Activated T-cell treated with anti-CD3 and anti-CD28 coated beads, Interleukin-2, amount 50 U/mL, for 48 hours (primary cell): ENCODE data around the gene FNDC1.
"Not testable (repeated sequence)": the region's sequence is repeated elsewhere in the genome, so short reads cannot be mapped to it uniquely, and the experiment has no call there.

ENCODE experiments used
- DNase-seq, 2 experiments: peaks; one replicate each; pipeline ENCODE4 v3.0.0-alpha.2; 2020

FNDC1 gene

DNA sequence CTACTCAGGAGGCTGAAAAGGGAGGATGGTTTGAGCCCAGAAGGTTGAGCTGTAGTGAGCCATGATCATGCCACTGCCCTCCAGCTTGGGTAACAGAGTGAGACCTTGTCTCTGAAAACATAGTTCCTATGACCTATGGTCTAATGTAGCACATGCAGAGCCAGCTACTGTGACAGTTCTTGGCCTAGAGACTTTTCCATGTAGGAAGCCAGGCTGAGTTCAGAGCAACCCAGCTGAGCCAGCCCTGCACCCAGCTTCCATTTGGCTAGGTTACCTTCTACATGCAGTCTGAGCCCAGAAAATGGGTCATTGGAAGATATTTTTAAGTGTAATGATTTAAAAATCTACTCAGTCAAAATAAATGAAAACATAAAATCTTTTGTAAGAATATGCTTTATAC lies 92.8 kb downstream of the FNDC1 start:
- no peak for DNase-seq

DNA sequence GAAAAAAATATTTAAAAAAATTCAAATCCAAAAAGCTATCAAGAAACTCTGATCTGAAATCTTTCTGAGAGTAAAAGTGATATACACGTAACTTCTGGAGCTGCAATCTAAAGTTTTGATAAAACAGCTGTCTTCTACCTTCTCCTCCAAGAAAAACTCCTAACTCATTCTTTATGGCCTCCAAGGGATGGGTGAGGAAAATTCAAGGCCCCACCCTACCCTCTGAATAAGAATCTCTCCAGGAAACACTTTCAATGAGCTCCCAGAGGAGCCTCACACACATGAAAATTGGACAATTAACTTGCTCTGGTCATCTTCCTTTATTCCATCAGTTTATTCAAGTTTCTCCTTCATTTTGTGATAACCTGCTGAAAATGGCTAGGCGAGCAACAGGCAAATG lies 93.4 kb downstream of the FNDC1 start:
- no peak for DNase-seq

DNA sequence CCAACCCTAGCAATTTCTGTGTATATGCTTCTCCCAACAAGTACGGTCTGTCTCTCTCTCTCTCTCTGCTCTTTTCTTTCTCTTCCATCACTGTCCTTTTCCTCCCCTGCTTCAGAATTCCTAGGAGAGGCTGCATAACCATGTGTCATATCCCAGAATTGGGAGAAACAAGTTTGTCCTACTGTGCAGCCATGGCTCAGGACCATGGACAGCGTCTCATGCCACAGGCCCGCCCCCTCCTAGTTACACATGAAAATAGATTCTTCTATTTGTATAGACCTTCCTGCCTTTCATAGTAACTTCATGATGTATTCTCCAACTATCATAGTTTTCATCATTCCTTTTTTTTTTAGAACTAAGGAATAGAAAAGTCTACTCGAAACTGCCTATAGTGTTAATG lies 98.0 kb downstream of the FNDC1 start:
- no peak for DNase-seq

DNA sequence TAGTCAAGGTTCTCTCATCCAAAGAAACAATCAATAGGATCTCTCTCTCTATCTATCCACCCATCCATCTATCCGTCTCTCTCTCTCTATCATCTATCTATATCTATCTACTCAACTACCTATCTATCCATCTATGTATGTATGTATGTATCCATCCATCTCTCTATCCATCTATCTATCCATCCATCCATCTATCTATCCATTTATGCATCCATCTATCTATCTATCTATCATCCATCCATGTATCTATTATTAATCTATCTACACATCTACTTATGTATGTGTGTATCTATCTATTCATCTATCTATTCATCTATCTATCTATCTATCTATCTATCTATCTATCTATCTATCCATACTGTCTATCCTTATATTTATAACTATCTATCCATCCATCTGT lies 99.3 kb downstream of the FNDC1 start:
- no peak for DNase-seq

DNA sequence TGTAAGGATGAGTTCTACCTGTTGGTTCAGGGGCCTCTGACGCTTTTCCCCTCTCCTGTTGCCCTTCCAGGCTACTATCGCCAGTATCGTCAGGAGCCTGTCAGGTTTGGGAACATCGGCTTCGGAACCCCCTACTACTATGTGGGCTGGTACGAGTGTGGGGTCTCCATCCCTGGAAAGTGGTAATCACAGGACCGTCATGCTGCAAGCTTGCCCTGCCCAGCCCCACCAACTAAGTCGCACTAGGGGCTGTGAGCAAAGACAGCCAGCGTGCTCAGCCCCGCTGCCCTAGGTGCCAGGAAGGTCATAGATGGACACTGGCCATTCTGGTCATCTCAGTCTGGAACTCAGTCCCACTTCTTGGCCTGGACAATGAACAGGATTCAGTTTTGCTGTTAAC lies 102.1 kb downstream of the FNDC1 start:
- no peak for DNase-seq

DNA sequence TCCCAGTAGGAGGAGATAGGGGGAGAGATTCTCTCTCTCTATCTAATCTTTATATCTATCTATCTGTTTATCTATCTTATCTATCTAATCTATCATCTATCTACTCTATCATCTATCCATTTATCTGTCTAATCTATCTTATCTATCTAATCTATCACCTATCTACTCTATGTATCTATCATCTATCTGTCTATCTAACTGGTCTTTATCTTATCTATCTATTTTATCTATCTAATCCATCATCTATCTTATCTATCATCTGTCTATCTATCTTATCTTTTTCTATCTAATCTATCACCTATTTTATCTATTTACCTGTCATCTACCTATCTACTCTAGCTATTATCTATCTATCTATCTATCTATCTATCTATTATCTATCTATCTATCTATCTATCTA lies 109.4 kb downstream of the FNDC1 start:
- DNase-seq, result no peak

DNA sequence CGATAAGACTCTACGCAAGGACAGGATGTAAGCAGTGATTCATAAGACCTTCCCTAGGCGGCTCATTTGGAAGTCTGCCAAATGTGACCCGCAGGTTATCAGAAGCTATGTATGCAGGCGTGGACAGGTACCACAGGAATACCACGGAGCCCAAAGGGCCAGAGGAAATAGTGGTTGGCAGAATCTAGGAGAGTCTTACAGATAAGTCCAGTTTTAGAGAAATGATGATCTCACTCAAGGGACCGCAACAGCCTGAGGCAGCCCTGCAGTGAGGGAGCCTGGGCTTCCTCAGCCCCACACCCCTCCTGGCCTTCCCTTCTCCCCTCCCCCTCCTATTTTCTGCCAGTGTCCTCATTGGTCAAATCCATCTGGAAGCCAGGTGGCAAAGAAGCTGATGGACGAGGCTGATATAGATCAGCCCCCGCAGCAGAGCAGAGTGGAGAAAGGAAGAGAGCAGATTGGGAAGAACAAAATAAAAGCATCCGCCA lies 110.6 kb downstream of the FNDC1 start:
- no peak for DNase-seq

DNA sequence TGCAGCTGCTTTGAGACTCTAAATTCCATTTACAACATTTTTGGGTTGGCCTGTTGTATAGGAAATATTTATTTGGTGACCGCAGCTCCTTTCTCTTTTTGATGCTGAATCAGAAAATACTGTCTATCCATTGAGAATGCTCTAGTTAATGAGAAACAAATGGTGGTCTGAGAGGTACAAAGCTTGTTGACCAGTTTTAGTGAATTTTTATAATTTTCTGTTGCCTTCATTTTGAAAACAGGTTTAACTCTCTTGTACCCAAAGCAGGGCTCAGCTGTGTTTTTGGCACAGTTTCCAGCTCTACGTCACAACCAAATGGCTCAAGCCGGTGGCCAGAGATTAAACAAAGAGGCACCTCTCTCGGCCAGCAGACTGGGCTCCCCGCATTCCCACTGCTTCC lies 113.2 kb downstream of the FNDC1 start:
- no peak for DNase-seq

DNA sequence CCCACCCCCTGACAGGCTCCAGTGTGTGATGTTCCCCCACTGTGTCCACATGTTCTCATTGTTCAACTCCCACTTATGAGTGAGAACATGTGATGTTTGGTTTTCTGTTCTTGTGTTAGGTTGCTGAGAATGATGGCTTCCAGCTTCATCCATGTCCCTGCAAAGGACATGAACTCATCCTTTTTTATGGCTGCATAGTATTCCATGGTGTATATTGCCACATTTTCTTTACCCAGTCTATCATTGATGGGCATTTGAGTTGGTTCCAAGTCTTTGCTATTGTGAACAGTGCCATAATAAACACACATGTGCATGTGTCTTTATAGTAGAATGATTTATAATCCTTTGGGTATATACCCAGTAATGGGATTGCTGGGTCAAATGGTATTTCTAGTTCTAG lies 115.5 kb downstream of the FNDC1 start:
- not testable (repeated sequence) for DNase-seq

DNA sequence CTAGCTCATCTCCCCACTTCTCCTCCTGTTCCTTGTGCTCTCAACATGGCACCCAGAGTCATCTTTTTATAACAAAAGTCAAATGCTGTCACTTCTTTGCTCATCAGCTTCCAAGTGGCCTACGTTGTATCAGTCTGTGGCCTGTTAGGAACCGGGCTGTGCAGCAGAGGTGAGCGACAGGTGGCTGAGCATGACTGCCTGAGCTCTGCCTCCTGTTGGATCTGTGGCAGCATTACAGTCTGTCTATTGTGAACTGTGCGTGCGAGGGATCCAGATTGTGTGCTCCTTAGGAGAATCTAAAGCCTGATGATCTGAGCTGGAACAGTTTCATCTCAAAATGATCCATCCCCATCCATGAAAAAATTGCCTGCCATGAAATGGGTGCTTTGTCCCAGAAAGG lies 129.6 kb downstream of the FNDC1 start:
- DNase-seq, result no peak

DNA sequence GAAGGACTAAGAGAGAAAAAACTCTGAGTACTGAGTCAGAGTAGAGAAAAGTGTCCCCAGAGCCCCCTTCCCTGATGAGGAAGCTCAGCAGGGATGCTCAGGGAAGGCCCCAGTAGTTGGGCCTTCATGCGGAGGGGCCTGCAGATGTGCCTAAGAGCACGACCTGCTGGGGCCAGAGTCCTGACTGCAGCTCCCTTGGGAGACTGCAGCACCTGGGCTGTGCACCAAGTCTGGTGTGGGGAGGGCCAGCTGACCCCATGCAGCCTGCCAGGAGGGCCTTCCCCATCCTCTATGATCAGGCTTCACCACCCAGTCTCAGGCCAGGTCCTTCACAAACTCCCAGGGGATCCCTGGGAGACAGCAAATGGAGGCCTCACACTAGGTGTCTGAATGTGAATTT lies 130.4 kb downstream of the FNDC1 start:
- DNase-seq, result no peak

DNA sequence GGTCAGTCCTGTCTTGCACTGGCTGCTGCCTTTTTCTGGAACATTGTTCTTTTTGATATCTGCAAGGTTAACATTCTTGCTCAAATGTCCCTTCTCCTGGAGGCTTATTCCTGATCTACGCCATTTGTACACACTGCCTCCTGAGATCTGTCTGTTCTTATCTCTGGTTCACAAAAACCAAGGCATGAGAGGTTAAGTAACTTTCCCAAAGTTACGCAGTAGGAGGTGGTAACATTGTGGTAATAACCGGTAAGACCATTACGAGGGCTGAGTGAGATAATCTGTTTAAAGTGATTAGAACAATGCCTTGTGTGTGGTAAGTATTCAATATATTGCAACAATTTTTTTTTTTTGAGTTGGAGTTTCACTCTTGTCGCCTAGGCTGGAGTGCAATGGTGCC lies 132.1 kb downstream of the FNDC1 start:
- no peak for DNase-seq

DNA sequence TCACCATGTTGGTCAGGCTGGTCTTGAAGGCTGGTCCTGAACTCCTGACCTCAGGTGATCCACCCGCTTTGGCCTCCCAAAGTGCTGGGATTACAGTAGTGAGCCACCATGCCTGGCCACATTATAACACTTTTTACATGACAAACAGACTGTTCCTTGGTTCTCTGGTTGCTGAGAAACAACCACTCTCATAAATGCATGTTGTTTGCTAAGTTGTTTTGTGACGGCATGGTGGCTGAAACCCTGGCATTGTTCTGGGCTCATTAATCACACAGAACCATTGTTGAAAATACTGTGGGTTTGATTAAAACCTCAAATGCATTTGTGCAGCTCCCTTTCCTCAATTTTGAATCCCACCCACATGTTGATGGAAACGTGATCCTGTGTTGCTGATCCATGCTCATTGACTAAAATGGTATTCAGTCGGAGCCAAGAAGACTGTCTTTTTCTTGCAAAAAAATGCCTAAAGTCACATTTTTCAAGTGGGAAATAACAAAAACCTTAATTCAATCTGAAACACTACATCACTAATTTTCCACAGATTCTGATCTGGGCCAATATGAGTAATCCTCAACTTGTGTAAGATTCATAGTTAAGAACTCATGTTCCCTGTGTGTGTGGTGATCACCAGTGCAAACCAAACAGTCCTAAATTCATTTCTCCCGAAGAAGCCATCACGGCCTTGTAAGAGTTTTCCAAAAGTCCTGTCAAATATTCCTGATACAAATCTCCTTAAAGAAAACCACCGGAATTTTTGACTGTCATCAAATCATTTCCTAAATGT lies 132.8 kb downstream of the FNDC1 start:
- DNase-seq, result no peak

DNA sequence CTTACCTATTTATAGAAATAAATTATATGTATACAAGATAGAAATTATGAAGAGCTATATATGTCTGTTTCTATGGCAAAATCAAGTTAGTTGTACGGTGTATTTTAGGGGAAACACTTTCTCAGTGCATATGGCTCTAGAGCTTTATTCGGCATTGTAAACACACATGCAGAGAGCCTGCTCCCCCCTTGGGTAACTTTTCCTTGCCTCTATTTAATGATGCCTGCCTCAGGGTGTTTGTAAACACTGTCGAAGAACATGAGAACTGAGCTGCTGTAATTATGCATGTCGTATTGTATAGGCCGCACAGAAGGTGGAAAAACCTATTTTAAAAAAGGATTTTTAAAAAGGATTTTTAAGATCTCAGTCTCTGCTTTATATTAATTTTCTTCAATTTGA lies 133.4 kb downstream of the FNDC1 start:
- no peak for DNase-seq

DNA sequence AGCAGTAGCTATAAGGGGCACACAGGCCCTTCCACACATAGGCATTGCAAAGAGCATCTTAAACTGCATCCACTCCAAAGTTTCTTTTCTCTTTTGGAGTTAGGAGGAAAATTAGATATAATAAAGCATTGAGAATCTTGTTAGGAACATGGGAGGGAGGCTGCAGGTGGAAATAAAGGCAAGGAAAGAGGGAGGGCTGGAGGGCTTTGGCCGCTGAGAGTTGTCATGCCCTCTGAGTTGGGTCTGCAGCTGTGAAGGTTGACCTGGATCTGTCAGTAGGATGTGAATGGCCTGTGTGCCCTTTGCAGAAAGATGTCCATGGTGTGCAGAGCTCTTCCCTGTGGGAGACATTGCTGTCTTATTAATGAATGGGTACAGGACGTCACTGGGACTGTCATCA lies 134.0 kb downstream of the FNDC1 start:
- no peak for DNase-seq

DNA sequence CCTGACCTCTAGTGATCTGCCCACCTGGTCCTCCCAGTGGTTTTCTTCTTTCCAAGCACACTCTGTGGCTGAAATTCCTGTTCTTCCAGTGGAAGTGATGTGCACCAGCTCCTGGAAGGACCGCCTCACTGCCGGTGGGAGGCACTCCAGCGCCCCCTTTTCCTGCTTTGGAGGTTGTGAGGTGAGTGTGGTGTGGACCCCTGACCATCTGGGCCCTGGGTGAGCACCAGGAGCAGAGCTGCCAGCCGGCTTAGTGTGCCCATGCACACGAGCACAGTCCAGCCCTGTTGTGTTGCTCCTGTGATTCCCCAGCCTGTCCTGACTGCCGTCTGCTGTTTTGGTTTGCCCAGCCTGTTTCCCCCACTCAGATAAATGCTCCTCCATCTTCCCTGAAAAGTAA lies 134.6 kb downstream of the FNDC1 start:
- no peak for DNase-seq

DNA sequence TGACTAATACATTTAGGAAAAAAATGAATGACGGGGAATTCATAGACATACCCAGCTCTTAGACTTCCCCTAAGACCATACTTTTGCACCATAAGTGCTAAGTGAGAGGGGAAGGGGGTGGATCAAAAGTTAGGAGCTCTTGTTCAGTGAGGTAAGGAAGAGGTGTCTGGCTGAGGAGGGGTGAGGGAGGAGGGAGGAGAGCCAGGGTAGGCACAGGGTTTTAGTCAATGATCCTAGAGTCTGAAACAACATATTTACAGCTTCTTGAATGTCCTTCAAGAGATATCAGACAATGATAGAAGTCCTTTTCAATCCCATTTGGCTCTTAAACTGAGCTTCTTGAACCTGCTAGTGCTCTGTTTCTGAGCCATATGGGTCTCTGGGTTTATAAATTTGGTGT lies 135.4 kb downstream of the FNDC1 start:
- no peak for DNase-seq

DNA sequence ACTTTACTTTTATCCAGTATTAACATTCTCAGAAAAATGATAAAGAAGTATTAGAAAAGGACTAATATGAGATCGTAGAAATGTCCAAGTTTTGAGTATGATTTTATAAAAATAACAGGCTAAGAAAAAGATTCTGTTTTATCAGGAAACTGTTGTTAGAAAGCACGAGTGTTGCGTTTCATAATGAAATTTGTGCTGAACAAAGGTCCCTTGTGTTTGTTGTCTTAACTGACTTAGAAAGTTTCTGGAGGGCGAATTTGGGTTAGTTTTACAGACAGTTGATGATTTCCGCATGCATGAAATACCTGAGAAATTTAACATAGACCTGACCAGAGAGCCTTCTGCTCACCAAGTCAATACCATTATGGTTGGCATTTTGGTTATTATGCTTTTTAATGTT lies 136.0 kb downstream of the FNDC1 start:
- no peak for DNase-seq

DNA sequence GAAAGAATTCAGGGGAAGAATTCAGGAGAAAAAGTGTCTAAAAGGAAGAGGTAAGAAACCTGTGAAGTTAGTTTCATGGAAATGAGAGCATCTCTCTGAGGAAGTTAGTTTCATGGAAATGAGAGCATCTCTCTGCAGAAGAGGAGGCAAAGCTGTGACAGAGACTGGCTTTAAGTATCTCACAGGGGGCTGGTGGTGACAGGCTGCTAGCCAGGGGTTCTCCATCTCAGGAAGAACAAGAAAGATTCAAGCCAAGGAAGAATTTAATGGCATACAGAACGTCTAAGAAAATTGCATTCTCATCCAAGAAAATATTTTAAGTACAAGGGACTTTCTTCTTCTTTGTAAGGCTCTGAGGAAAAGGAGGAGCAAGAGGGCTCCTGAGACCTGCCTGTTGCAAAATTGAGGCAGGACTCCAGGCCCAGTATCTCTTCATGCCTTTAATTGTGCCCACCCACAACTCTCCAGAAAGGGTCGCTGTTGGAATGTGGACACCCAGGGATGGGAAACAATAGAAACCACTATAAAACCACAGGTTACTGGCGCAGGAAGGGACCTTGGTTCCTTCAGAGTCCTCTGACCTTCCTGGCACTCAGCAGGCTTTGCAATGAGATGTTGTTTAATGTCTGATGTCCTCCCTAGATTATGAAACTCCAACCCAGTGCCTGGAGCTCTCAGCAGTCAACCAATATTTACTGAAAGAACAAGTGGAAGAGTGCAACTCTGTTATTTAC lies 136.8 kb downstream of the FNDC1 start:
- DNase-seq, result no peak

DNA sequence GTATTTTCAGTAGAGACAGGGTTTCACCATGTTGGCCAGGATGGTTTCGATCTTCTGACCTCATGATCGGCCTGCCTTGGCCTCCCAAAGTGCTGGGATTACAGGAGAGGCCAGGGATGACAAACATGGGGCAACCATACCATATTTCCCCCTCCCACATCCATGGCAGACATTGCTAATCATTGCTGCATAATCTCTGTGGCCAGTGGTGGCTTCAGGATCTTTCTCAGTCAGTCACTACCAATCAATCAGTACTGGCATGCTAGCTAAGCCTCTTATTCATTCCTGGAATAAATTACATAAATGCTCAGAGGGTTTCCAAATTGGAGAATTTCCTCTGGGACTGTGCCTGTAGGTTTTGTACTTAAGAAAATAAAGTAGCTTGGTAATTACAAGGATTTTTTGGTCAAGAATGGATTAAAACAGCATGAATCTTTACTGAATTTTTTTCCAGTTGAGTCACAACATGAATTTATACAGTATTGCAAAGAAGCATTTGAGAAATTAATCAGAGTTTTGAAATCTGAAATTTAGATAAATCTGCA lies 138.1 kb downstream of the FNDC1 start:
- DNase-seq, result no peak

DNA sequence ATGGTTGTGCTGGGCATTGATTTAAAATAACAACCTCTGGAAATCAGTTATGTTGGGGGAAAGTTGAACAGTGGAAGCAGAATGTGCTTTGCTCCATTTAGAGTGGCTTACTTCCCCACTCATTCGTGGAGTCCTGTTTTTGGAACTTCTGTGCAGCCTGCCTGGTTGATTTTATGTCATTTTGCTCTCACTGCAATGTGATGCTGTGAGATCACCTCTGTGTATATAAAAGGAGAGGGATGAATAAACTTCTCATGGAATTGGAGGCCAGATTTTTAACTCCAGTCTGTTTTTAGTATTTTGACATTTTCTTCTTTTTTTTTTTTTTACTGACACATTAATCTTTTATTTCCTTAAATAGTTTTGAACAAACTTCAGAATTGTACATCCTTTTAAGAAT lies 139.0 kb downstream of the FNDC1 start:
- no peak for DNase-seq

DNA sequence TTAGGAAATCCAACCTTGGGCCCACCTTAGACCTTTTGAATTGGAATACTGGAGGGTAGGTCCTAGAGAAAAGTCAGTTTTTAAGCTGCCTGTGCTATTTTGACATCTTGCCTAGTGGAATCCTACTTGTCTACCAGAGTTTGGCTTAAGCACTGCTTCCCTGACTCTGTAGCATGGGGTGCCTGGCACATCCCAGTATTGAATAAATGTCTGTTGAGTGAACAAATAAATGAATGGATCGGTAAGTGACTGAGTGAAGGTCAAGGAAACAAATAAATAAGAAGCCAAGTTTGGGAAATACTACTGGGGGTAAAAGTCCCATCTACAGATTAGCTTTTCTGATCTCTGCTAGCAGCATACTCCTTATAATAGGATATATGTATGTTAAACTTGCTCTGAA lies 140.5 kb downstream of the FNDC1 start:
- no peak for DNase-seq

DNA sequence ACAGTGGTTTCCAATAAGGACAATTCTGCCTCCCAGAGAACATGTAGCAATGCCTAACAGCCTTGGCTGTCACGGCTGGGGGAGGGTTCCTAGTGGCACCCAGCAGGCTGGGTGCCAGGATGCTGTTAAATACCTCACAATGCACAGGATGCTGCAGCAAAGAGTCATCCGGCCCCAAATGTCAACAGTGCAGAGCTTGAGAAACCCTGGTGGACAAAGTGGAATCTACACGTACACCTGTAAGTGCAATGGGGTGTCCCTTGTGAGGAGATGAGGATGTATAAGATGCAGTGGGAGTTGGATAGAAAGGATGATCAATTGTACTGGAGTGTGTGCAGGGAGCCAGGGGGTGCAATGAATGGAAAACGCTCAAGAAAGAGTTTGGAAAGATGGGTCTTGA lies 142.4 kb downstream of the FNDC1 start:
- DNase-seq, result no peak

DNA sequence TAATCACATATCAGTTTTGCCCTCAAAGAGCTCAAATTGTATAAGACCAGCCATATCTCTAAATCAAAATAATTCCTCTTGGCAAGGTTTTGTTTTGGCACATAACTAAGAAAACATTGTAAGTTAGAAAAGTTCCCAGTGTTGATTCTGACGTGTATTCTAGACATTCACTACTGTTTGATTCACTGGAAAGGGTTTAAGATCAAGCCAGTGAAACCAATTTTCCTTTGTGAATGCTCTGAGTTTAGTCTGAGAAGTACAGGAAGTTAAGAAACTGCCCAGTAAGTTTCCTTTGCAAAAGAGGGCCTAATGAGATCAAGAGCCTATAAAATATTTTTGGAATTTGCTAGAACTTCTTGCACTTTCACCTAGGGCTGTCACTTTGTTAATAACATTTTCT lies 143.0 kb downstream of the FNDC1 start:
- DNase-seq, result no peak
